ENCODE data around the gene NDRG3. TPM values are rescaled to one million over a fixed set of nuclear protein-coding genes. Genes with fewer than 3 reads are reported as not detected.

Gene NDRG3
- total and polyA plus RNA-seq, 9 donors = 16.7 to 66.0 (median 24.1) TPM

GRCh38 chr20:36632487-36633284 lies 113.2 kb downstream of the NDRG3 start:
- H3K36me3 ChIP-seq = no peaks in the 10 kb centered on the region
- H3K27ac ChIP-seq = no peak overlapping the region
- no peaks in the 10 kb centered on the region for H3K9me3 ChIP-seq
- no peaks in the 10 kb centered on the region for H3K27me3 ChIP-seq
- TF ChIP-seq POLR2A (IDR thresholded peaks at IDR 0.05) (no peak), CTCF (IDR thresholded peaks at IDR 0.05) (no peak), EP300 (IDR thresholded peaks at IDR 0.05) (no peak)
- no peak overlapping the region for H3K4me3 ChIP-seq
- intact Hi-C loops (cut with DNase I) = no loop called here
- H3K4me1 ChIP-seq (ENCODE audit: insufficient read depth) = no peaks in the 10 kb centered on the region
- DNase-seq = no peak
- WGBS, 3 donors = 74 to 75% (median 75%) methylated on average over 14 of the region's 14 CpGs

GRCh38 chr20:36632147-36632486 lies 113.8 kb downstream of the NDRG3 start:
- WGBS, 3 donors = 64 to 86% (median 77%) methylated on average over 3 of the region's 3 CpGs
- TF ChIP-seq CTCF (IDR thresholded peaks at IDR 0.05) (no peak), EP300 (IDR thresholded peaks at IDR 0.05) (no peak), POLR2A (IDR thresholded peaks at IDR 0.05) (no peak)
- Histone ChIP-seq H3K36me3 (no peaks in the 10 kb centered on the region), H3K4me1 (ENCODE audit: insufficient read depth) (no peaks in the 10 kb centered on the region), H3K4me3 (no peak overlapping the region), H3K27ac (no peak overlapping the region), H3K27me3 (no peaks in the 10 kb centered on the region), H3K9me3 (no peaks in the 10 kb centered on the region)
- DNase-seq = no peak
- intact Hi-C loops (cut with DNase I) = no loop called here

GRCh38 chr20:36631646-36632045 lies 114.2 kb downstream of the NDRG3 start:
- no peak overlapping the region for H3K4me3 ChIP-seq
- 86 to 90% (median 90%) methylated on average over 6 of the region's 6 CpGs for WGBS, 3 donors
- no peak for DNase-seq
- intact Hi-C loops (cut with DNase I) = no loop called here
- TF ChIP-seq EP300 (IDR thresholded peaks at IDR 0.05) = no peak
- no peak for TF ChIP-seq CTCF (IDR thresholded peaks at IDR 0.05)
- TF ChIP-seq POLR2A (IDR thresholded peaks at IDR 0.05) = no peak
- H3K36me3 ChIP-seq = no peaks in the 10 kb centered on the region
- H3K9me3 ChIP-seq = no peaks in the 10 kb centered on the region
- H3K27me3 ChIP-seq = no peaks in the 10 kb centered on the region
- H3K27ac ChIP-seq = no peak overlapping the region
- H3K4me1 ChIP-seq (ENCODE audit: insufficient read depth) = no peaks in the 10 kb centered on the region

- no peak for DNase-seq
- Histone ChIP-seq H3K36me3 (no peaks in the 10 kb centered on the region), H3K9me3 (no peaks in the 10 kb centered on the region), H3K27ac (no peak overlapping the region), H3K4me3 (no peak overlapping the region), H3K27me3 (no peaks in the 10 kb centered on the region), H3K4me1 (ENCODE audit: insufficient read depth) (no peaks in the 10 kb centered on the region)
- WGBS, 3 donors = 81 to 85% (median 82%) methylated on average over 15 of the region's 15 CpGs
- intact Hi-C loops (cut with DNase I) = no loop called here
- no peak for TF ChIP-seq CTCF (IDR thresholded peaks at IDR 0.05)
- no peak for TF ChIP-seq POLR2A (IDR thresholded peaks at IDR 0.05)
- no peak for TF ChIP-seq EP300 (IDR thresholded peaks at IDR 0.05)
Observed at GRCh38 chr20:36629719-36630681, 115.9 kb downstream of the NDRG3 start.
